ENCODE results near the gene BPIFB6. TPM values are rescaled to one million over a fixed set of nuclear protein-coding genes. Genes with fewer than 3 reads are reported as not detected.

The BPIFB6 gene
- total and polyA plus RNA-seq, 2 of the 4 experiments (the other 2 are of a cell fraction), result not detected

DNA sequence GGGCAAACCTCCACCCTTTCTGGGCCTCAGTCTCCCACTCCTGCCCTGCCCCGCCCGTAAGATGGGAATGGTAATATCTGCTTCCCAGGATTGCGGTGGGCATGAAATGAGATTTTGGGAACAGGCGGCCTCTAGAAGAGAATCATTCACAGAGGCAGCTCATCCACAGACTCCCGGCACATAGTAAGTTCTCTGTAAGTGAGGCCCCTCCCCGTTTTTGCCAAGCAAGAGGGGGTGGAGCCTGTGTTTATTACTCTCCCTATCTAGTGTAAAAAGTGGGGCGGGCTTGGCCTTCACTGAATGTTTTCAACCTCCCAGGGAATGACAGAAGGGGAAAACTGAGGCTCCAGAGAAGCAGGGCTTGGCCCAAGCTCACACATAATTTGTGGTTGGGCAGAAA is 47.3 kb upstream of the BPIFB6 start:
- no peak overlapping the region for H3K56ac ChIP-seq (ENCODE audit: extremely low read depth, insufficient read depth, low read length)
- no peak overlapping the region for H3K23ac ChIP-seq (ENCODE audit: low read depth, low read length)
- no CpG with 5 or more reads among the region's 7 CpGs for WGBS, 2 experiments (ENCODE audit: extremely low coverage in 2 of 2, insufficient read length in 1 of 2)
- H2AK9ac ChIP-seq (replicated peaks; ENCODE audit: low read depth, low read length, poor library complexity), result no peak overlapping the region
- H3K4me1 ChIP-seq (ENCODE audit: control insufficient read depth, insufficient read depth, low read length), result no peaks in the 10 kb centered on the region
- H3K4me3 ChIP-seq (ENCODE audit: insufficient read depth, low read depth, low read length), result no peak overlapping the region
- no peak overlapping the region for H3K4me2 ChIP-seq (ENCODE audit: low read depth, low read length)
- H2AFZ ChIP-seq (replicated peaks; ENCODE audit: low read length, poor library complexity), result no peak overlapping the region
- H3K9me3 ChIP-seq (ENCODE audit: control insufficient read depth, insufficient read depth, low read length), result no peaks in the 10 kb centered on the region
- H3K79me1 ChIP-seq (ENCODE audit: low read depth in 1 of 2, low read length in 2 of 2), result no peaks in the 10 kb centered on the region
- BruUV-seq (replicated peaks), result no TSS peak
- no peak overlapping the region for H2BK20ac ChIP-seq (ENCODE audit: low read depth, low read length)
- H3K9ac ChIP-seq (ENCODE audit: low read depth, low read length), result no peak overlapping the region
- no peak for DNase-seq
- H3K27me3 ChIP-seq (ENCODE audit: control insufficient read depth, insufficient read depth, low read length), result peaks cover 9% of the 10 kb centered on the region
- H3K14ac ChIP-seq (replicated peaks; ENCODE audit: low read depth, low read length), result no peak overlapping the region
- intact Hi-C loops (cut with micrococcal nuclease) (no loop called here), dilution Hi-C loops (cut with HindIII; ENCODE audit: low sequenced_read_pairs, unreplicated experiment) (no loop called here), in situ Hi-C loops (cut with MboI; ENCODE audit: low sequenced_read_pairs) (no loop called here)
- ATAC-seq (ENCODE audit: low read depth), result no peak
- no peak overlapping the region for H3K27ac ChIP-seq (ENCODE audit: insufficient read depth, low read length)
- H2AK5ac ChIP-seq (ENCODE audit: low read depth, low read length), result no peak overlapping the region
- no peaks in the 10 kb centered on the region for H3K9me1 ChIP-seq (ENCODE audit: insufficient read depth, low read length)
- TF ChIP-seq MAZ (IDR thresholded peaks at IDR 0.05; ENCODE audit: borderline replicate concordance, low read depth, low read length), result no peak
- TF ChIP-seq, protein P1, sequence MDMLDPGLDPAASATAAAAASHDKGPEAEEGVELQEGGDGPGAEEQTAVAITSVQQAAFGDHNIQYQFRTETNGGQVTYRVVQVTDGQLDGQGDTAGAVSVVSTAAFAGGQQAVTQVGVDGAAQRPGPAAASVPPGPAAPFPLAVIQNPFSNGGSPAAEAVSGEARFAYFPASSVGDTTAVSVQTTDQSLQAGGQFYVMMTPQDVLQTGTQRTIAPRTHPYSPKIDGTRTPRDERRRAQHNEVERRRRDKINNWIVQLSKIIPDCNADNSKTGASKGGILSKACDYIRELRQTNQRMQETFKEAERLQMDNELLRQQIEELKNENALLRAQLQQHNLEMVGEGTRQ (IDR thresholded peaks at IDR 0.05; ENCODE audit: low read depth, low read length), result no peak
- TF ChIP-seq MAFK (IDR thresholded peaks at IDR 0.05; ENCODE audit: low read depth, low read length), result no peak
- TF ChIP-seq RCOR1 (IDR thresholded peaks at IDR 0.05; ENCODE audit: insufficient replicate concordance, low read length), result no peak
- TF ChIP-seq NFE2L2 (IDR thresholded peaks at IDR 0.05; ENCODE audit: low read depth, low read length), result no peak
- no peak overlapping the region for H3K4ac ChIP-seq (ENCODE audit: low read depth, low read length)
- no peak overlapping the region for H4K8ac ChIP-seq (ENCODE audit: low read depth in 2 of 2, low read length in 2 of 2)
- H4K5ac ChIP-seq (ENCODE audit: low read depth, low read length), result no peak overlapping the region
- no peak overlapping the region for H3K18ac ChIP-seq (ENCODE audit: low read depth, low read length)
- no peaks in the 10 kb centered on the region for H3K36me3 ChIP-seq (ENCODE audit: control insufficient read depth, insufficient read depth, low read length)
- no peak overlapping the region for H2BK120ac ChIP-seq (ENCODE audit: low read depth, low read length)
- POLR2A ChIA-PET (ENCODE audit: unreplicated experiment), result no interaction called here
- H2BK15ac ChIP-seq (ENCODE audit: low read depth, low read length), result no peak overlapping the region
- no peak overlapping the region for H4K91ac ChIP-seq (ENCODE audit: insufficient read depth, low read depth, low read length)
- H2BK5ac ChIP-seq (ENCODE audit: low read depth, low read length, poor library complexity, severe bottlenecking), result no peak overlapping the region
- no peaks in the 10 kb centered on the region for H4K20me1 ChIP-seq (ENCODE audit: insufficient read depth, low read length)
- CTCF ChIA-PET, result no interaction called here

All from IMR-90 (cell line).